ENCODE measurements around the gene PPP2R3C. TPM values are rescaled to one million over a fixed set of nuclear protein-coding genes. Genes with fewer than 3 reads are reported as not detected.
A peak's percentile ranks its signal among the peaks of the same experiment; 100 is the strongest.

PPP2R3C gene
- total RNA-seq, 1 donor from 2014 or later, result 47.1 TPM

GRCh38 chr14:35140718-35141581, 19.2 kb upstream of the PPP2R3C start:
- no peak for DNase-seq (ENCODE audit: low spot score, unreplicated experiment)

GRCh38 chr14:35138585-35138984, 16.8 kb upstream of the PPP2R3C start:
- Mint-ChIP-seq H3K27me3 (no peaks in the 10 kb centered on the region), H3K36me3 (ENCODE audit: insufficient read depth) (peaks cover 10% of the 10 kb centered on the region), H3K27ac (no peak overlapping the region), H3K9me3 (ENCODE audit: low read depth) (no peaks in the 10 kb centered on the region), H3K4me3 (ENCODE audit: low read depth) (no peak overlapping the region), H3K4me1 (ENCODE audit: low read depth) (no peaks in the 10 kb centered on the region)
- TF ChIP-seq CTCF (IDR thresholded peaks at IDR 0.05; ENCODE audit: unreplicated experiment), result no peak
- DNase-seq (ENCODE audit: low spot score, unreplicated experiment), result no peak

More at GRCh38 chr14:35140718-35141581, 19.2 kb upstream of the PPP2R3C start:
- H3K9me3 Mint-ChIP-seq (ENCODE audit: low read depth), result no peaks in the 10 kb centered on the region
- H3K4me3 Mint-ChIP-seq (ENCODE audit: low read depth), result no peak overlapping the region
- H3K36me3 Mint-ChIP-seq (ENCODE audit: insufficient read depth), result peaks cover 2% of the 10 kb centered on the region
- no peaks in the 10 kb centered on the region for H3K27me3 Mint-ChIP-seq
- H3K4me1 Mint-ChIP-seq (ENCODE audit: low read depth), result no peaks in the 10 kb centered on the region
- H3K27ac Mint-ChIP-seq, result no peak overlapping the region
- TF ChIP-seq CTCF (IDR thresholded peaks at IDR 0.05; ENCODE audit: unreplicated experiment), result no peak

GRCh38 chr14:35134329-35135123, 12.7 kb upstream of the PPP2R3C start:
- no peaks in the 10 kb centered on the region for H3K9me3 Mint-ChIP-seq (ENCODE audit: low read depth)
- TF ChIP-seq CTCF (IDR thresholded peaks at IDR 0.05; ENCODE audit: unreplicated experiment), result no peak
- no peaks in the 10 kb centered on the region for H3K27me3 Mint-ChIP-seq
- peaks cover 18% of the 10 kb centered on the region for H3K36me3 Mint-ChIP-seq (ENCODE audit: insufficient read depth)
- H3K4me3 Mint-ChIP-seq (ENCODE audit: low read depth), result no peak overlapping the region
- no peak for DNase-seq (ENCODE audit: low spot score, unreplicated experiment)
- H3K4me1 Mint-ChIP-seq (ENCODE audit: low read depth), result no peaks in the 10 kb centered on the region
- peak overlapping the region; percentile 84 for H3K27ac Mint-ChIP-seq

GRCh38 chr14:35133542-35134328, 11.9 kb upstream of the PPP2R3C start:
- Mint-ChIP-seq H3K27ac (peak overlapping the region; percentile 84), H3K4me1 (ENCODE audit: low read depth) (no peaks in the 10 kb centered on the region)

More at GRCh38 chr14:35133542-35134328, 11.9 kb upstream of the PPP2R3C start:
- no peak for TF ChIP-seq CTCF (IDR thresholded peaks at IDR 0.05; ENCODE audit: unreplicated experiment)
- no peaks in the 10 kb centered on the region for H3K27me3 Mint-ChIP-seq
- DNase-seq (ENCODE audit: low spot score, unreplicated experiment), result no peak
- H3K4me3 Mint-ChIP-seq (ENCODE audit: low read depth), result no peak overlapping the region
- peaks cover 21% of the 10 kb centered on the region for H3K36me3 Mint-ChIP-seq (ENCODE audit: insufficient read depth)
- no peaks in the 10 kb centered on the region for H3K9me3 Mint-ChIP-seq (ENCODE audit: low read depth)
